IPS-NIHi7 (cell line): Measurements from ENCODE around the gene CAPN15.

Experiments used
- DNase-seq: peaks from one replicate; pipeline ENCODE4 v3.0.0; 2012; ENCODE audit warnings: mixed read lengths; ENCODE audit errors: extremely low spot score

CAPN15 gene

DNA sequence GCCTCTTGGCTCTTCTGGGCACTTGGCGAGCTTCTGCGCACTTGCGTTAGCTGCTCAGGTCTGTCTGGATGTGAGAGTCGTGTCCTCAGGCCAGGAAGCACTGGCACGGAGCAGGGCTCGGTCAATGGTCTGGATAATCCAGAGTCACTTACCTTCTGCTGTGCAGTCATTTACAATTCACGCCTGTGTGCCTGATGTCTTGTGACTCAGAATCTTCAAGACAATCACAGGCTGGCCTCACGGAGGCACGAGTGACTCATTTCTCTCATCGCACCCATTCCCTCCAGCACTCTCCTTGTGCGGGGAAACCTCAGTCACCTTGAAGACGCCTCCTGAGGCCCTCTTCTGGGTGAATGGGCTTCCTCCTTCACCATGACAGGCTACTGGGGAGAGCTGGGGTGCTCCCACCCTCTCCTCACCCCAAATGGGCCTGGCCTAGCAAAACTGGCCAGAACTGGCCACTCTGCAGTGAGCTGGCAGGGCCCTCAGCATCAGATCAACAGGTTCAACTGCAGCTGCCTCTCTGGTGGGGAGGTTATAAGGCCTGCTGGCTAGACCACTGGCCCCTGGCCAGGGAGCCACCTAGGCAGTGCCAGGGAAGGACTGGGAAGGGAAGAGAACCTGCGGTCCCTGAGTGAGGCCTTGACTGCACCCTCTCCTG, 1.9 kb upstream of the CAPN15 start:
- no peak for DNase-seq

DNA sequence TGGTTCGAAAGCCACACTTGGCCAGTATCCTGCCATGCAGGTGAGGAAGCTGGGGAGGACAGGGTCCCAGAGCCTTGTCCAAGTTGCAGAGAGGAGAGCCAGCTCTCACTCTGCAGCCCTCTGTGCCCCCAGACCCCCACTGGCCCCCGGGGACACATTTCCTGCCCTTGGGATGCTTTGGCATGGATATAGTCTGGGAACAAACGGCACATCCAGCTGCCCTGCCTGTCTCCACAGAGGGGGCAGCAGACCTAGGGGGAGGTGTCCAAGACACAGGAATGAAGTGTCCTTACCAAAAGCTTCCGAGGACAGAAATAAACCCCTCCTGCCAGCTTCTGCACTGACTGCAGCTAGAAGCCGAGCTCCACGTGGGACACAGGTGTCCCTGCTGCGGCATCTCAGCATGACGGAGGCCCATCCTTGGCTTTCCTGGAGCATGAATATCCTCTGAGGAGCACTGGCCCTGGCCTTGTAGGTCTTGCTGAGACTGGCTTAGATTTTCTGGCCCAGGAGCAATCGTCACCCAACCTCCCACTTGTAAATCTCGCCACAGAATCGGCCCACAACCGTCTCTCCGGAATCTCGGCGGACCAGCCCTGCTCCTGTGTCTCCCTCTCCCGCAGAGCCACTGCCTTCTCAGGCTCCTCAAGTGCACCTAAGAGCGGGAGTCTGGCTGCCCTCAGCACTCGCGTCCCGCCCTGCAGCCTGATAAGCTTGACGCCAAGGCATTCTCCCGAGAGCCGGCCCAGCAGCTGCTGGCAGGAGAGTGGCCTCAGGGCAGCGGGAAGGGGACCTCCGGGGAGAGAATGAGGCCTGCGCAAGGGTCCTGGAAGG, 1.1 kb upstream of the CAPN15 start:
- peak; percentile 58 for DNase-seq

DNA sequence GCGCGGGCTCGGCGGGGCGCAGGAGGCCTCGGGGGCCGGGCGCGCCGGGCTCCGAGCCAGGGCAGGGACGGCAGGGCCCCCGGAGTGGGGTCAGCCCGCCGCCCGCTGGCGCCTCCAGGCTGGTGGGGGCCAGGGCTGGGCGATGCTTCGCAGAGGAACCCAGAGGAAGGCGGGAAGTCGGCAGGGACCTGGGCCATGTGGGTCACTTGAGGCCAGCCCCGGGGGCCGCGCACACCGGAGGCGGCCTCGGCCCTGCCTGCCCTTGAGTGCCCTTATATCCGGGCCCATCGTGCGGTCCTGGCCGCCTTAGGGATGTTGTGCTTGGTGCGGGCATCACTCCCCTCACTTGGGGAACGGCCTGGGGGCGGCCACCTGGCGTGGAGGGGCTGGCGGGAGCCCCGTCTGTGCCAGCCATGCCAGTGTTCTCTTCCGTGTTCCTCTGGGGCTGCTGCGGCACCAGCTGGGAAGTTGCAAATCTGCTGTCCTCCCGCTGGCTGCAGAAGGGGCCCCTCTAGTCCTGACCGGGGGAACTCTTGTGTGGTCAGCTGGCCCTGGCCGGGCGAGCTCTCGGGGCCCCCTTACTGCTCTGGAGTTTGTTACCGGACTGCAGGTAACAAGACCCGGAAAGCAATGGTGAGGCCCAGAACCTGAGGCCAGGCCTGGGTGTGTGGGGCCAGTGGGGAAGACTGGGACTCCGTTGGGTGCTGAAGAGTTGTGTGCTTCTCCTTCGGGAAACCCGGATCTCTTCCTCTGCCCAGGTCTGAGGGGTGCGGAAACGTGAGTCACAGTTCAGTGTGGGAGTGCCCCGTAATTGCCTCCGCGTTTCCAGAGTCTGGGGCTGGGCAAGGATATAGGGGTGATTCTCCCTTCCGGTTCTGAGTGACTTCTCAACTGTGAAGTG, 849 bp downstream of the CAPN15 start:
- DNase-seq = no peak

DNA sequence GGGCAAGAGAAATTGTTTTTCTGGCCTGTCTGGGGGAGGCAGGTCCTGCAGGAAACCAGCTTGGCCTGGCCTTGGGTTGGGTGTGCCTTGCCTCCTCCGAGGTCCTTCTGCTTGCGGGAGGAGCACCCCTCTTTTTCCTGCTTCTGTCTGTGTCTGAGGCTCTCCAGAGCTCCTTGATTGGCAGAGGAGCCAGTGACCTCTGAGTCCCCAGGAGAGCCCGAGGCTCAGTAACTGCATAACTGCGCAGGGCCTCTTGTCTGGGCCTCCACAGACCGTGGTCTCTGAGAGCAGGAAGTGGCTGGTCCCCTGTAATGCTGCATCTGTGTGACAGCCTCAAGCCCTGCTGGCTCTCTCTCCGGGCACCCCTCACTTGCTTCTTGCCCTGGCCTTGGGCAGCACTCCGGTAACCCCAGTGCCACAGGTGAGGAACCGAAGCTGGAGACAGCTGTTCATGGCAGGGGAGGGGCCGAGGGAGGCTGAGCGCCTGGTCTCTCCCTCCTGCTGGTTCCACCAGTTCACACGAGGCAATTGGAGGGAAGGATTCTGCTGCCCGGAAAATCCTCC, 1.6 kb downstream of the CAPN15 start:
- no peak for DNase-seq

DNA sequence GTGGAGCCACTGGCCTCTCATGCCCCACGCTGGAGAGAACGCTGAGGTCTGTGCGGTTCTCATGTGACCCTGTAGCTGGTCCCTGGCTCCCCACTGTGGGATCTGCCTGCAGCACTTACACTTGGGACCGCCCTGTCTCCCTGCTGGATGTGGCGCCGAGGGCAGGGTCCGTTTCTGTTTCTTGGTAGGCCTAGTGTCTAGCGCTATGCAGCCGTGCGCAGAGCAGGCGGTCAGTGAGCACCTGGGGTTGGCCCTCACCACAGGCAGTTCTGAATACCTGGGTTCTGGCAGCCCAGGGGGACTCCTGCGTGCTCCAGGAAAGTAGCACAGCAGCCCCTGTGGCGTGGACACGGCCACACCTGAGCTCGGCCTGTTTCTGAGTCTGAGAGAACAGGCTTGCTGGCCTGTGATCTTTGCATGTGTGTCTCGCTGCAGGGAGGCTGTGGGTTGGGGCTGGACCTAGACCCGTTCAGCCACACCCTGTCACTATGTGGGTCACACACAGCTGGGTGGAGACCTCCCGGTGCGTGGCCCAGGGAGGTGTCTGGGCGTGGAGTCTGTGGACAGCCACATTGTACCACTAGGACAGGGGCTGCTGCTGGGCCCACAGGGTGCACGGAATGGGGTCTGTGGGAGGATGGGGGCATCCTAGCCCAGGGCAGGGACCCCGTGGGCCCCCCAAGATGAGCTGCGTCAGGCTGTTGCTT, 2.8 kb downstream of the CAPN15 start:
- DNase-seq = no peak

DNA sequence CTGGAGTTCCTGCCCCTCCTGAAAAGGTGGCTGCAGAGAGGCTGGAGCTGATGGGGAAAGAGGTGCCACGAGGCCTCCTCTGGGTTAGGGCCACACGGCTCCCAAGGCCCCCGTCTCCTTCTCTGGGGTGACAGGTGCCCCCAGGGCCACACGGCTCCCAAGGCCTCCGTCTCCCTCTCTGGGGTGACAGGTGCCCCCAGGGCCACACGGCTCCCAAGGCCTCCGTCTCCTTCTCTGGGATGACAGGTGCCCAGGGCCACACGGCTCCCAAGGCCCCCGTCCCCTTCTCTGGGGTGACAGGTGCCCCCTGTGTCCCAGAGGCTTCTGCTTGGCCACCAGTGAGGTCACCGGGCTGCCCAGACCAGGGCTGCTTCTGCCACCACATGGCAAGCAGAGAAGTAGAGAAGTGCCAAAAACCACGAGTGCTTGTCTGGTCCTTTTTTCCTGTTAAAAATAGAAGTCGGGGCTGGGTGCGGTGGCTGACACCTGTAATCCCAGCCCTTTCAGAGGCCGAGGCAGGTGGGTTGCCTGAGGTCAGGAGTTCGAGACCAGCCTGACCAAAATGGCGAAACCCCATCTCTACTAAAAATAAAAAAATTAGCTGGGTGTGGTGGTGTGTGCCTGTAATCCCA, 4.1 kb downstream of the CAPN15 start:
- no peak for DNase-seq

DNA sequence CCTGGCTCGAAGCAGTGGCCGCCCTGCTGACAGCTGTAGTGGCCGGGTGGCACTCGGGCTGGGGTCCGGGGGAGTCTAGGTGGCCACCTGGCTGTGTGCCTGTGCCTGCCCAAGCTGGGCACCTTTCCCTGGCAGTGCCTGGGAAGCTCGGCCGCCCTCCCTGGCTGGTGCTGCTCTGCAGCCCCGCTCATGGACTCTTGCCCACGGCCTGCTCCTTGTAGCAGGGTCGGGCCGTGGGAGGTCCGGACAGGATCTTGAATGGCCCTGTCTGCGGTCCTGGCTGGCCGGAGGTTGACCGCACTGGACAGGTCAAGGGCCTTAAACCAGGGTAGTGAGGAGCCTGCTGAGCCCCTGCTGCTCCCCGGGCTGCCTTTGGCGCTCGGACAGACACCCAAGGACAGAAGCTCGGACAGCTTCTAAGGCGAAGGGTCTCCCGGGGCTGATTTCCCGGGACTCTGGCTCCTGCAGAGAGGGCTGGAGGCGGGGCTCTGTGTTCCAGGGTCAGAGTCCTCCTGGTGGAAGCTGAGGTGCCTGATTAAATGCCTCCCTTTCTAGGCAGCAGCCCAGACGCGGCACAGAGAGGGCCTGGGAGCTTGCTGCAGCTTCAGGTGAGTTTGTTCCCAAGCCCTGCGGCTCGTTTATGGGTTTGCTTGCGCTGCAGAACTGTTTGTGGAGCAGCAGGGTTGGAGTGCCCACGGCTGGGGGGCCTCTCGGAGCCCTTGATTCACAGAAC, 6.0 kb downstream of the CAPN15 start:
- peak; percentile 64 for DNase-seq

DNA sequence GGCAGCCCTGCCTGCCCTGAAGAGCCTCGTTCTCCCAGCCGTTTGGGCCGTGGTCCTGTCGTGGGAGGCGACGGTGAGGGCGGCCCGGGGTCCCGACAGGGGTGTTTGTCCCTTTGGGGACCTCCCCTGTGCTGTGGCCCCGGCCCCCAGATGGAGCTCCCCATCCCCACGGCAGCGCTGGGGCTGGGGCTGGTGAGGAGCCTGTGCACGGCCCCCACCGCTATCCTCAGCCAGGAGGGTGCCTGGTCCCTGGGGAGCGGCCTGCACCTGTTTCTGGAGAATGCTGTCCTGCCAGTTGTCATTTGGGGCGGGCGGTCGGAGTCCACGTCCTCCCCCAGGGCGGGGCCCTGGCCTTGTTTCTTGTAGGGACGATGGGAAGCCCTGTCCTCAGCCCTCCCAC, 6.6 kb downstream of the CAPN15 start:
- DNase-seq = no peak

DNA sequence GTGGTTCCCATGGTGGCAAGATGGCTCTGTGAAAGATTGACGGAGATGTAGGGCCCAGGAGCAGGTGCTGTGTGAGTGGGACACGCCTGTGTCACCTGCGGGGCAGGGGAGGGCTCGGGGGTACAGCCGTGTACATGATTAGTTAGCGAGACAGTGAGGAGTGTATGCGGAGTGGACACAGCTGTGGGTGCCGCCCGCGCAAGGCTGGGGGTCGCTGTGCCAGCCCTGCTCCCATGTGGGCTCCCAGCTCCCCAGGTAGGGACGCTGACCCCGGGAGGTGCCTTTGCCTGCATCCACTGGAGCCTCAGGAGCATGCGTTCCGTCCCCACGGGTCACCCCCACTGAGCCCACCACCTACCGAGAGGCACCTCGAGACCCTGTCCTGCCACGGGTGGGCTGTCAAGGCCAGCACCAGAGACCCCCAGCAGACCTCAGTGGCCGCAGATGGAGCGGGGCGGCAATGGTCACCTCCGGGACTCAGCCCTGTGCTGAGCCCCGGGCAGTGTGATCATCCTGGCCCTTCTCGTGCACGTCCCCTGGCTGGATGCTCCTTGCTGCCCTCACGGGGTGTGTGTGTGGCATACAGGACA, 7.4 kb downstream of the CAPN15 start:
- no peak for DNase-seq

DNA sequence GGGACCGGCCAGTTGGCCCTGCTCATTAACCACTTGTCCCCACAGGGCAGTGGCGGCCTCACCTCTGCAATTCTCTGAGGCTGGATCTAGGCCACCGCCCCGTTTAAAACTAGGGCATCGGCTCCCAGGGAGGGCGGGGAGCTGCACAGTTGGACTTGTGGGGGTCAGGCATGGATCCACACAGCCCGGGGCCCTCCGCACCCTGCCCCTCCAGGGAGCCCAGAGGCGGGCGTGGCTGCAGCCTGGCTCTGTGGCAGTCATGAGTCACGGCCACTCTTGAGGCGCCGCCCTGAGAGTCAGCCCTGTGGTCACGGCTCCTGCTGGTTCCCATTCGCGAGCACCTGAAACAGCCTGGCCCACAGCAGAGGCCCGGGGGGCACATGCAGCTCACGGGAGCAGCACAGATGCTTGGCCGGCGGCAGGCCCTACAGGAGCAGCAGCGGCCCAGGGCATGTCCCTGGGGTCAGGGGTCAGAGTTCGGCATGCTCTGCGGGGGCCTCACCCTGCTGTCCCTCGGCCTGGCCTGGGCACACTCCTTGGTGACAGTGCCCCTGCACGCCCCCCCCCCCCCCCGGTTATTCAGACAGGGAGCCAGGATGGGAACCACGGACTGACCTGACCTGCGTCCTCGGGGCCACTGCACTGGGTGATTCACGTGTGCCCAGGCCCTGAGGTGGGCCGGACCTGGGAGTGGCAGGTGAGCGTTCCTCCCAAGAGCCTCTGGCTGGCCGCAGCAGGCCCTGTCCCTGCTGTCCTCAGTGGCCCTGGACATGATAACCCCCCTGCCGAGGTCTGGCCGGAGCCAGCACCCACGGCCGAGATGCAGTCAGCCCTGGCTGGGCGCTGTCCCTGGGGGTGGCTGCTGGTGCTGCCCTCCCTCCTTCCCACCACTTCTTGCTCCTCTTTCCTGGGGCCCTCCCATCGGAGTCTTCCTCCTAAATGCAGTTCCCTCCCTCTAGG, 8.2 kb downstream of the CAPN15 start:
- no peak for DNase-seq

DNA sequence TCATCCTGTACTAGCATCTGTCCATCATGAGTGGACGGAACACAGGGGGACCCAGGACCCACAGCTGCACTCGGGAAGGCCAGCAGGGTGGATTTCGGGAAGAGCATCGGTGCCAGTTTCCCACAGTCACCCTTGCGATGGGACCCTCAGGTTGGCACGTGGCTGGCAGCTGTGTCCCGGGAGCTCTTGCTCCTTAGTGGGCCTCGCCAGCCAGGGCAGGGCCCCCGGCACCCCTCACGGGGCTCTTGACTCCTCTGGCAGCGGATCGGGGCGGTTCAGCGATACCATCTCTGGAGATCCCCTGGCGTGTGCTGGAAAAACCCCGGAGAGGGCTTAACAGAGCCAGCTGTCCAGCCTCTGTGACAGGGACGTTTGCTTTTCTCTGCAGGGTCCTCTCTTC, 9.2 kb downstream of the CAPN15 start:
- DNase-seq = no peak

DNA sequence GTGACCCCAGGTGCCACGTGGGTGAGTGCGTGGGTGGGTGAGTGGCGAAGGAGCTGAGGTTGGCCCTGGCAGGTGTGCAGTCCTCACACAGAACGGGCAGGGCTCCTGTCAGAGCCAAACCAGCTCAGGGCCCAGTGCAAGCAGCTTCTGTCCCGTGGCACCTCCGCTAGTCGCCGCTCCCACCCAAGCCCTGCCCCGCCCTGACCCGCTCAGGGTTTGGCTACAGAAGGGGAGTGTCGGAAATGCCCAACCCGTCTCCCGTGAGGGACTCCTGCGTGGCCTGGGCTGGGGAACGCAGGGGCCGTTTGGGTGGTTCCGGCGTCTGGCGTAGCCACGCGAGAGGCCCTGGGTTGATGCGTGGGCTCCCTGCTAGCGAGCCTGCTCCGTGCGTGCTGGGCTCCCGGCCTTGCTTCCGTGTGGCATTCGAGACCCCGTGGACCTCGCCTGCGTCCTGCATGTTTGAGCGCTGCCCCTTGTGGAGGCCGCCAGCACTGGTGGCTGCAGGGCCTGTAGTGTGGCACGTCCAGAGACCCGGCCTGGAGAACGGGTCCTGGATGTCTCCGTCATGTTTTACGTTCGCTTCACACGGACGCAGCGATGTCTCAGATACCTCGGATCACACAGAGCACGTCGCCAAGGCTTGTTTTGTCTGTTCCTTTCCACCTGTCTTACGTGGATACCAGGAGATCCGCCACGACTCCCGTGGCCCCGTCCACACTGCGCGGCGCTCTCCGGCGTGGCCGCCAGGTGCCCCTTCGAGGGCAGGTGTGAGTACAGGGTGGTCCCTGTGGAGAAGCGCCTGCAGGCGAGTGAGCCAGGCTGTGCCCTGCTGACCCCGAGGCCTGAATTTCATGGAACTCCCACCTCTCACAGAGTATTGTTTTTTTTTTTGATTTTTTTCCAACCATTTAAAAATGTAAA, 10.2 kb downstream of the CAPN15 start:
- no peak for DNase-seq

DNA sequence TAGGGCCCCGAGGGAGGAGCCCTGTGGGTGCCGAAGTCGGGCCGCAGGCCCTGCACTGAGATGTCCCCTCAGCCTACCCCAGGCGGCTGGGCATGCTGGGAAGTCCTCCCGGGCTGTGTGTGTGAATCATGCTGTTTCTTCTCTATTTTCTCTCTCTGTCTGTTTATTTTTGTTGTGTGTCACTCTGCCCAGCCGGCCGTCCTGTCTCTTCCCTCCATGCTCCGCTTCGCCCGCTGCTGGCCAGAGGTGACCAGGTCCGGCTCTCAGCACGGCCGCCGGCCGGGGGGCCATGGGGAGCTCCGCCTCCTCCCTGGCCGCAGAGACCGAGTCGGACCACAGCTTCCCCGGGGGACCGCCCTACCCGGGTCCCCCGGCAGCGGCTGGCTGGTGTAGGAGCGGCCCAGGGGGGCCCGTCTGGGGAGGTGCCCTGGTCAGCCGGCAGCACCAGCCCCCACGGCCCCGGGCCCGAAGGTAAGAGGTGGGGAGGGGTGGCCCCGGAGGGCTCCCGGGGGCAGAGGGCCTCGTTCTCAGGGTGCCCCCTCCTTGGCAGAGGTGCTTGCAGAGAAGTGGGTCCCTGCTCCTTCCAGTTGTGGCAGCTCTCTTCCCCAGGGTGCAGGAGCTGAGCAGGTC, 12.5 kb downstream of the CAPN15 start:
- DNase-seq = no peak

DNA sequence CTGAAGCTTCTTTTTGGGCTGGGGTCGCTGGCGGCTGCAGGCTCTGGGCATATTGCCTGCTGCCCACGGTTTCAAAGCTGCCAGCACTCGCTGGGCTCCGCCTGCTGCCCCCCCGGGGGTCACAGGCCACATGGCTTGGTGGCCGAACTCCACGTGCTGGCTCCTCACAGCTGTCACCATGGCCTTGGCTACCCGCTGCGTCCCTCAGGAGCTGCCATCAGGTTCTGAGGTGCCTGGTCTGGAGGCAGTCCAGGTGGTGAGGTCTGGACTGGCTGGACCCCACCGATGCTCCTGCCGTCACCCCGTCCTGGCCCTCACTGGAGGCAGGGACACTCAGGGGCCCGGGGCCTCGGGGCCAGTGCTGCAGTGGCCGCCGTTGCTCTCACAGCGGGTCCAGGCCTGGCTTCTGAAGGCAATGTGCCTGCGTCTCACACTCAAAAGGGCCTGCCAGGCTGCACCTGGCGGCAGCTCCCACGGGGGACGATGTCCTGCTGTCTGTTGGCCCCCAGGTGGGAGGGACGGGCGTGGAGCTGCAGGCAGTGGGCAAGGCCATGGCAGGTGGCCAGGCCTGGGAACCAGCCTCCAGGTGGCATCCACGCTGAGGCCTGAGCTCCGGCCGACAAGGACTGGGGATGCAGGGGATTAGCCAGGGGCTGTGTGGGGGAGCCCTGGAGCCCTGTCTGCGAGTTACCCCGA, 13.3 kb downstream of the CAPN15 start:
- DNase-seq = no peak

DNA sequence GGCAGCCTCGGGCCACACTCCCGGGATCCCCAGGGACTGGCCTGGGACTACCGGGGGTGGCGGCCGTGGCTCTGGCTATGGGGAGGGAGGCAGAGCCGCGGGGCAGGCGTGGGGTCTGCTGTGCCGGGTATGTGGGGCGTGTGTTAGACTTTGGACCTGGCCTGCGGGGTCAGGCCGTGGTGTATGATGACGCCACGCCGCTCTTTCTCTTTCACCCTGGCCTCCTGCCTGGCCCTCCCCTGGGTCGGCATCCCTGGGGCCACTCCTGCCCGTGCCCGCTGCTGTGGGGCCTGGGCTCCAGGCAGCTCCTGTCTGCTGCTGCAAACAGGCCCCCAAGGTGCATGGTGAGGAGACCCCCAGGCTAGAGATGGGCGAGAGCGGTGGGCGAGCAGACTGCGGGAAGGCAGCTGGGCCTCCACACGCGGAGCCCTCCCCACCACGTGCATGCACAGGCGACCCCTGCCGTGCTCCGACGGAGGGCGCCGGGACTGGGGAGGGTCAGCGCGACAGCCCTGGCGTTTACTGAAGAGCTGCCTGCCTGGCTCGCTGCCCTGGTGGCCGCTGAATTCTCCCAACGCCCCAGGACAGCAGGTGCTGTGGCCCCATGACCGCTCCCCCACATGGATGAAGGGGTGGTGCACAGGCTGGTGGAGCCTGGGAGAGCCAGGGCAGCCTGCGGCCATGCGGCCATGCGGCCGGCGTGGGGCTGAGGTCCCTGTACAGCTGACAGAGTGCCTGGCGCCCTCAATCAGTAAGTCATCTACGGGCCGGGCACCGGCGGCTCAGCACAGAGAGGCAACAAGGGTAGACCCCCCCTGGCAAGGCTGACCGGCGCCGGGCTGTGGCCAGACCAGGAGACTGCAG, 16.0 kb downstream of the CAPN15 start:
- no peak for DNase-seq

DNA sequence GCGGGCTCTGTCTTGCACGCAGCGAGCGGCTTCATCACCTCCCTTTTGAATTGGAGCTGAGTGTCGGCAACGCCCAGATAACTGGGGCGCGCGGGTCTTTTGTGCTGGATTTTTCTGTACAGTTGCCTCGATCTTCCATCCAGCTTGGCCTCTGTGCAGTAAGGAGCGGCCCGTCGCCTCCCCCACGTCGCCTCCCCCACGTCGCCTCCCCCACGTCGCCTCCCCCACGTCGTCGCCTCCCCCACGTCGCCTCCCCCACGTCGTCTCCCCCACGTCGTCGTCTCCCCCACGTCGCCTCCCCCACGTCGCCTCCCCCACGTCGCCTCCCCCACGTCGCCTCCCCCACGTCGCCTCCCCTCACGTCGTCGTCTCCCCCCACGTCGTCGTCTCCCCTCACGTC, 17.0 kb downstream of the CAPN15 start:
- no peak for DNase-seq
